HG03520 (cell line): Measurements from ENCODE around the gene MADCAM1.

Experiments used
- ATAC-seq: cut with Tn5 transposase; IDR thresholded peaks from one replicate; pipeline ENCODE4 v1.9.1; 2021; ENCODE audit warnings: mild to moderate bottlenecking, moderate library complexity; ENCODE audit not compliant: unreplicated experiment

The MADCAM1 gene

GRCh38 chr19:547836-548720 lies 51.8 kb downstream of the MADCAM1 start:
- ATAC-seq: no peak

GRCh38 chr19:548886-549830 lies 52.9 kb downstream of the MADCAM1 start:
- ATAC-seq: no peak

GRCh38 chr19:554817-555216 lies 58.5 kb downstream of the MADCAM1 start:
- no peak for ATAC-seq
